ENCODE data around the gene CSNK2A3. TPM values are rescaled to one million over a fixed set of nuclear protein-coding genes. Genes with fewer than 3 reads are reported as not detected.

CSNK2A3 gene
- total RNA-seq, 1 donor from 2014 or later = 2.7 TPM

DNA sequence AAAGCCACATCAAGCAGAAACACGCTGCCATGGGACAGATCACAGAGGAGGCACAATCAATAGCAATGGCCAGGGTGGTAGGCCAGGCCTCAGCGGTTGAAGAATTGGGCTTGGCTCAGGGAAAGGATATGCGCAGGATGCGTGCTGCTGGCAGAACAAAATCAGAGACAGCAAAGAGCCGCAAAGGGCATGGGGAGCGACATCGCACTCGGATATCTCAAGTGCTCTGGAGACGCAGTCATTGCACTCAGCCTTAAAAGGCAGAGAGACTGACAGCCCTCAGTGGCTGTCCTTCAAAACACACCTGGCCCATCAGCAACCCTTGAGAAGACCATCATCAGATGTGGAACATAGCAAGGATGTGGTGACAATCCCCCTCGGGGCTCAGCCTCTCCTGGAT is 50.5 kb downstream of the CSNK2A3 start:
- no peaks in the 10 kb centered on the region for H3K9me3 Mint-ChIP-seq (ENCODE audit: unreplicated experiment)
- H3K9me3 ChIP-seq (ENCODE audit: insufficient read depth, low read depth, low read length) = no peaks in the 10 kb centered on the region

More for the DNA sequence above, 50.5 kb downstream of the CSNK2A3 start:
- H3K27ac Mint-ChIP-seq (ENCODE audit: unreplicated experiment) = no peak overlapping the region
- no peak for DNase-seq (ENCODE audit: low read depth)
- Histone ChIP-seq H3K4me3 (ENCODE audit: insufficient read depth, low read depth, low read length) (no peak overlapping the region), H3K79me2 (ENCODE audit: insufficient read depth, low read length) (no peaks in the 10 kb centered on the region), H3K27ac (ENCODE audit: low read depth, low read length) (no peak overlapping the region), H2AFZ (ENCODE audit: low read depth, low read length) (no peak overlapping the region), H3K36me3 (ENCODE audit: insufficient read depth, low read length) (no peaks in the 10 kb centered on the region), H3K9ac (ENCODE audit: low read length) (no peak overlapping the region), H3K4me1 (ENCODE audit: insufficient read depth, low read length) (no peaks in the 10 kb centered on the region), H4K20me1 (ENCODE audit: insufficient read depth, low read length) (no peaks in the 10 kb centered on the region), H3K4me2 (ENCODE audit: low read length) (no peak overlapping the region), H3K27me3 (ENCODE audit: insufficient read depth, low read length) (peaks cover 4% of the 10 kb centered on the region)
- peaks cover 36% of the 10 kb centered on the region for H3K27me3 Mint-ChIP-seq (ENCODE audit: low read depth, unreplicated experiment)
- peaks cover 2% of the 10 kb centered on the region for H3K4me1 Mint-ChIP-seq (ENCODE audit: low read depth, unreplicated experiment)
- H3K36me3 Mint-ChIP-seq (ENCODE audit: low read depth, unreplicated experiment) = no peaks in the 10 kb centered on the region
- FAIRE-seq = no peak
- H3K4me3 Mint-ChIP-seq (ENCODE audit: unreplicated experiment) = no peak overlapping the region
- no peak for TF ChIP-seq EZH2 (IDR thresholded peaks at IDR 0.05; ENCODE audit: insufficient read depth, low read length)
- TF ChIP-seq, protein P1, sequence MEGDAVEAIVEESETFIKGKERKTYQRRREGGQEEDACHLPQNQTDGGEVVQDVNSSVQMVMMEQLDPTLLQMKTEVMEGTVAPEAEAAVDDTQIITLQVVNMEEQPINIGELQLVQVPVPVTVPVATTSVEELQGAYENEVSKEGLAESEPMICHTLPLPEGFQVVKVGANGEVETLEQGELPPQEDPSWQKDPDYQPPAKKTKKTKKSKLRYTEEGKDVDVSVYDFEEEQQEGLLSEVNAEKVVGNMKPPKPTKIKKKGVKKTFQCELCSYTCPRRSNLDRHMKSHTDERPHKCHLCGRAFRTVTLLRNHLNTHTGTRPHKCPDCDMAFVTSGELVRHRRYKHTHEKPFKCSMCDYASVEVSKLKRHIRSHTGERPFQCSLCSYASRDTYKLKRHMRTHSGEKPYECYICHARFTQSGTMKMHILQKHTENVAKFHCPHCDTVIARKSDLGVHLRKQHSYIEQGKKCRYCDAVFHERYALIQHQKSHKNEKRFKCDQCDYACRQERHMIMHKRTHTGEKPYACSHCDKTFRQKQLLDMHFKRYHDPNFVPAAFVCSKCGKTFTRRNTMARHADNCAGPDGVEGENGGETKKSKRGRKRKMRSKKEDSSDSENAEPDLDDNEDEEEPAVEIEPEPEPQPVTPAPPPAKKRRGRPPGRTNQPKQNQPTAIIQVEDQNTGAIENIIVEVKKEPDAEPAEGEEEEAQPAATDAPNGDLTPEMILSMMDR (IDR thresholded peaks at IDR 0.05; ENCODE audit: insufficient read depth, low read depth, low read length) = no peak

Measured in astrocyte (in vitro differentiated cells and primary cell).